Thoracic aorta (tissue), 2 donors: Measurements from ENCODE around the gene MXI1. TPM values are rescaled to one million over a fixed set of nuclear protein-coding genes. Genes with fewer than 3 reads are reported as not detected.
"Not testable (repeated sequence)": the region's sequence is repeated elsewhere in the genome, so short reads cannot be mapped to it uniquely, and the experiment has no call there.

Experiments used
- ATAC-seq: fragments of 150-250 bp; one replicate; pipeline ENCODE4 v1.8.0; 2017; ENCODE audit warnings: low read depth; ENCODE audit not compliant: insufficient number of reproducible peaks, low FRiP score
- DNase-seq: peaks from one replicate; pipeline ENCODE4 v3.0.0-alpha.2; 2020; ENCODE audit warnings: low spot score
- H3K27ac ChIP-seq, 2 donors: fragments of 200-600 bp; sonication (generic); 1 replicate in 1 of 2; 2 replicates in 1 of 2; pipeline ENCODE4 v1.5.1; 2016; ENCODE audit warnings: mild to moderate bottlenecking in 2 of 2, moderate library complexity in 2 of 2
- H3K27me3 ChIP-seq: fragments of 200-600 bp; sonication (generic); replicated peaks from 2 replicates; pipeline ENCODE4 v1.6.0; 2016; ENCODE audit warnings: mild to moderate bottlenecking; ENCODE audit not compliant: insufficient read depth
- H3K36me3 ChIP-seq: fragments of 200-600 bp; sonication (generic); one replicate; pipeline ENCODE4 v1.5.1; 2016
- H3K4me1 ChIP-seq, 2 donors: fragments of 200-600 bp; sonication (generic); 1 replicate in 1 of 2; 2 replicates in 1 of 2; pipeline versions ENCODE4 v1.5.1 to v1.6.0; 2016; ENCODE audit warnings: low read depth in 2 of 2, mild to moderate bottlenecking in 1 of 2; ENCODE audit not compliant: control insufficient read depth in 1 of 2
- H3K4me3 ChIP-seq: fragments of 200-600 bp; sonication (generic); 2 replicates; pipeline ENCODE4 v1.5.1; 2016; ENCODE audit warnings: mild to moderate bottlenecking
- H3K9me3 ChIP-seq: fragments of 200-600 bp; sonication (generic); 2 replicates; pipeline ENCODE4 v1.5.1; 2016
- total RNA-seq, 2 donors: library from RNA; depleted of rRNA; stranded (reverse); fragments of >200 nt; gene quantifications; one replicate each; pipeline versions ENCODE4 v1.1.0 to v1.2.3, GENCODE V29; 2016
- TF ChIP-seq, protein P1 (sequence below): fragments of 200-600 bp; sonication (generic); IDR thresholded peaks from one replicate; pipeline ENCODE4 v1.5.1; 2019; ENCODE audit warnings: antibody characterized with exemption

The MXI1 gene
- total RNA-seq, 2 donors from 2014 or later, result 87.7 to 92.8 TPM

GRCh38 chr10:110181911-110182310 lies 25.5 kb upstream of the MXI1 start:
- Histone ChIP-seq H3K36me3 (no peaks in the 10 kb centered on the region), H3K27me3 (no peaks in the 10 kb centered on the region), H3K9me3 (no peaks in the 10 kb centered on the region), H3K27ac (no peak overlapping the region), H3K4me3 (no peak overlapping the region), H3K4me1 (no peaks in the 10 kb centered on the region)
- no peak for DNase-seq
- no peak for ATAC-seq
- TF ChIP-seq, protein P1, sequence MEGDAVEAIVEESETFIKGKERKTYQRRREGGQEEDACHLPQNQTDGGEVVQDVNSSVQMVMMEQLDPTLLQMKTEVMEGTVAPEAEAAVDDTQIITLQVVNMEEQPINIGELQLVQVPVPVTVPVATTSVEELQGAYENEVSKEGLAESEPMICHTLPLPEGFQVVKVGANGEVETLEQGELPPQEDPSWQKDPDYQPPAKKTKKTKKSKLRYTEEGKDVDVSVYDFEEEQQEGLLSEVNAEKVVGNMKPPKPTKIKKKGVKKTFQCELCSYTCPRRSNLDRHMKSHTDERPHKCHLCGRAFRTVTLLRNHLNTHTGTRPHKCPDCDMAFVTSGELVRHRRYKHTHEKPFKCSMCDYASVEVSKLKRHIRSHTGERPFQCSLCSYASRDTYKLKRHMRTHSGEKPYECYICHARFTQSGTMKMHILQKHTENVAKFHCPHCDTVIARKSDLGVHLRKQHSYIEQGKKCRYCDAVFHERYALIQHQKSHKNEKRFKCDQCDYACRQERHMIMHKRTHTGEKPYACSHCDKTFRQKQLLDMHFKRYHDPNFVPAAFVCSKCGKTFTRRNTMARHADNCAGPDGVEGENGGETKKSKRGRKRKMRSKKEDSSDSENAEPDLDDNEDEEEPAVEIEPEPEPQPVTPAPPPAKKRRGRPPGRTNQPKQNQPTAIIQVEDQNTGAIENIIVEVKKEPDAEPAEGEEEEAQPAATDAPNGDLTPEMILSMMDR, result no peak

- Histone ChIP-seq H3K27me3 (no peaks in the 10 kb centered on the region), H3K4me1 (no peaks in the 10 kb centered on the region), H3K4me3 (no peak overlapping the region), H3K36me3 (no peaks in the 10 kb centered on the region), H3K27ac (no peak overlapping the region), H3K9me3 (no peaks in the 10 kb centered on the region)
- ATAC-seq (no peak), DNase-seq (no peak)
- TF ChIP-seq, protein P1, result no peak
These were observed 23.0 kb upstream of the MXI1 start for GRCh38 chr10:110184398-110184797.

GRCh38 chr10:110185646-110186182 lies 21.7 kb upstream of the MXI1 start:
- not testable (repeated sequence) for H3K4me3 ChIP-seq, DNase-seq, H3K27ac ChIP-seq, ATAC-seq, H3K4me1 ChIP-seq, H3K36me3 ChIP-seq, H3K9me3 ChIP-seq, H3K27me3 ChIP-seq

GRCh38 chr10:110190170-110190569 lies 17.2 kb upstream of the MXI1 start:
- H3K4me3 ChIP-seq, result no peak overlapping the region
- DNase-seq (no peak), ATAC-seq (no peak)
- no peaks in the 10 kb centered on the region for H3K4me1 ChIP-seq
- H3K9me3 ChIP-seq, result no peaks in the 10 kb centered on the region
- TF ChIP-seq, protein P1, result no peak
- no peaks in the 10 kb centered on the region for H3K36me3 ChIP-seq
- H3K27ac ChIP-seq, result no peak overlapping the region
- no peaks in the 10 kb centered on the region for H3K27me3 ChIP-seq

DNA sequence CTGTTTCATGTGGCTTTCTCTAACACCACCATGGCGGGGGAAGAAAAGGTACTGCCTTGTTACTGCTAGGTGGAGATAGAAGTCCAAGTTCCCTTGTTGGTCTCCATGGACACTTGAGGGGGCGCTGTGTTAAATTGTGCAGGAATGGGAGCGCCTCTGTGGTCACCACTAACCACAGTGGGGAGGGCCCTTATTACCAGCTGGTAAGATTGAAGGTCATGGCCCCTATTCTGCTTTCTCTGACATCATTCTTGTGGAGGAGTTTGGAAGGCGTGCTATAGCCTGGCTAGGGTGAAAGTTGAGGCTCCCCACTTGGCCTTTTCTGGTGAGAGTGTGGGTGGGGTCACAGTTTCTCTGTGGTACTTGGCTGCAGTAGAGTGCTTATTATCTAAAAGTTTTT lies 14.9 kb upstream of the MXI1 start:
- ATAC-seq (no peak), DNase-seq (no peak)
- Histone ChIP-seq H3K4me3 (no peak overlapping the region), H3K4me1 (no peaks in the 10 kb centered on the region), H3K9me3 (no peaks in the 10 kb centered on the region), H3K36me3 (no peaks in the 10 kb centered on the region), H3K27me3 (no peaks in the 10 kb centered on the region), H3K27ac (no peak overlapping the region)
- TF ChIP-seq, protein P1, result no peak

GRCh38 chr10:110200503-110200902 lies 6.9 kb upstream of the MXI1 start:
- TF ChIP-seq, protein P1, result no peak
- no peak for ATAC-seq
- H3K36me3 ChIP-seq, result no peaks in the 10 kb centered on the region
- H3K27me3 ChIP-seq, result no peaks in the 10 kb centered on the region
- no peak overlapping the region for H3K27ac ChIP-seq
- no peak overlapping the region for H3K4me3 ChIP-seq
- no peaks in the 10 kb centered on the region for H3K9me3 ChIP-seq
- no peaks in the 10 kb centered on the region for H3K4me1 ChIP-seq
- DNase-seq, result no peak

GRCh38 chr10:110201046-110201445 lies 6.4 kb upstream of the MXI1 start:
- H3K9me3 ChIP-seq, H3K4me1 ChIP-seq, DNase-seq, H3K36me3 ChIP-seq, H3K4me3 ChIP-seq, ATAC-seq, H3K27me3 ChIP-seq, H3K27ac ChIP-seq: not testable (repeated sequence)
